GM12878 (cell line): ENCODE measurements around the gene CA11. TPM values are rescaled to one million over a fixed set of nuclear protein-coding genes. Genes with fewer than 3 reads are reported as not detected.

Source experiments
- ATAC-seq: fragments of 200-7000 bp; cut with Tn5 transposase; 3 replicates; pipeline ENCODE4 v1.9.1; 2020; ENCODE audit warnings: mild to moderate bottlenecking, moderate library complexity
- BruUV-seq: library from RNA; stranded (reverse); fragments of 400-500 nt; replicated peaks from 2 replicates; lab custom pipeline; 2021; lab: Mats Ljungman, UMichigan
- CTCF ChIA-PET: fragments of 300-600 bp; sonication (Branson Sonifier 250); formaldehyde crosslinking; extraction: SDS; loops from one replicate; lab custom pipeline; 2021; ENCODE audit warnings: inconsistent platforms; lab: Yijun Ruan, JAX
- POLR2A ChIA-PET: fragments of 350-600 bp; formaldehyde crosslinking; extraction: SDS; loops from one replicate; lab custom pipeline; 2021; ENCODE audit warnings: inconsistent platforms; lab: Charles Lee
- RAD21 ChIA-PET: fragments of 300-600 bp; sonication (Branson Sonifier 250); formaldehyde crosslinking; loops from one replicate; lab custom pipeline; 2023; ENCODE audit warnings: antibody characterized with exemption; ENCODE audit not compliant: unreplicated experiment; lab: Charles Lee
- SMC1A ChIA-PET: fragments of 300-600 bp; sonication (Branson Sonifier 250); formaldehyde crosslinking; loops from one replicate; lab custom pipeline; 2023; ENCODE audit not compliant: unreplicated experiment, uncharacterized antibody; lab: Charles Lee
- DNase-seq: peaks from one replicate; pipeline ENCODE4 v3.0.0-alpha.2; 2011; ENCODE audit warnings: low read depth, low spot score
- FAIRE-seq: peaks from 3 replicates; lab custom pipeline; 2011; peaks lifted over from hg19 to GRCh38; lab: Jason Lieb, UNC
- H2AFZ ChIP-seq: 2 replicates; pipeline ENCODE4 v1.6.0; 2011; ENCODE audit warnings: low read depth, low read length, control low read depth; ENCODE audit not compliant: control insufficient read depth
- H3K27ac ChIP-seq: 2 replicates; pipeline ENCODE4 v1.5.1; 2011; ENCODE audit warnings: control low read depth; ENCODE audit not compliant: control insufficient read depth, insufficient read depth
- H3K27me3 ChIP-seq, 2 experiments: replicated peaks in 1 of 2; 2 replicates each; pipeline versions ENCODE4 v1.6.0 to v1.6.1; 2011; ENCODE audit warnings: low read length in 1 of 2; ENCODE audit not compliant: control insufficient read depth in 2 of 2, insufficient read depth in 2 of 2
- H3K36me3 ChIP-seq, 2 experiments: 2 replicates each; pipeline ENCODE4 v1.5.1; 2011; ENCODE audit warnings: low read length in 1 of 2; ENCODE audit not compliant: control insufficient read depth in 2 of 2, insufficient read depth in 2 of 2
- H3K4me1 ChIP-seq: 2 replicates; pipeline ENCODE4 v1.6.1; 2011; ENCODE audit warnings: mild to moderate bottlenecking, low read length, moderate library complexity, mixed read lengths; ENCODE audit not compliant: control insufficient read depth, insufficient read depth
- H3K4me2 ChIP-seq: 2 replicates; pipeline ENCODE4 v1.6.0; 2011; ENCODE audit warnings: control low read depth; ENCODE audit not compliant: control insufficient read depth, insufficient read depth
- H3K4me3 ChIP-seq: fragments of 200-600 bp; sonication (generic); 2 replicates; pipeline ENCODE4 v1.5.1; 2016
- H3K79me2 ChIP-seq: 2 replicates; pipeline ENCODE4 v1.6.0; 2011; ENCODE audit warnings: low read length; ENCODE audit not compliant: control insufficient read depth, insufficient read depth
- H3K9ac ChIP-seq: 2 replicates; pipeline ENCODE4 v1.8.0; 2011; ENCODE audit warnings: low read length, control low read depth, mixed read lengths; ENCODE audit not compliant: control insufficient read depth, insufficient read depth
- H3K9me3 ChIP-seq: replicated peaks from 3 replicates; pipeline ENCODE4 v1.5.1; 2011; ENCODE audit warnings: mild to moderate bottlenecking, low read length; ENCODE audit not compliant: control insufficient read depth, insufficient read depth
- H4K20me1 ChIP-seq: 2 replicates; pipeline ENCODE4 v1.6.0; 2011; ENCODE audit not compliant: control insufficient read depth, insufficient read depth
- BHLHE40 ChIP-seq, 2 experiments: fragments of 450-650 bp in 1 of 2; IDR thresholded peaks; 2 replicates each; pipeline ENCODE4 v1.6.1; 2011 to 2017; ENCODE audit warnings: low read depth in 2 of 2, borderline replicate concordance in 1 of 2, improper control_type of control experiment in 1 of 2, low read length in 1 of 2, mild to moderate bottlenecking in 1 of 2
- BRCA1 ChIP-seq: IDR thresholded peaks from 2 replicates; pipeline ENCODE4 v1.6.1; 2011; ENCODE audit warnings: low read depth, low read length, improper control_type of control experiment
- CREB1 ChIP-seq: IDR thresholded peaks from 2 replicates; pipeline ENCODE4 v1.6.1; 2012; ENCODE audit warnings: low read depth, mild to moderate bottlenecking, inconsistent platforms
- DPF2 ChIP-seq: fragments of 450-650 bp; IDR thresholded peaks from 2 replicates; pipeline ENCODE4 v1.6.1; 2017; ENCODE audit warnings: mild to moderate bottlenecking
- EP300 ChIP-seq, 2 experiments: fragments of 150-350 bp in 1 of 2; IDR thresholded peaks; 2 replicates each; pipeline ENCODE4 v1.6.1; 2011 to 2012; ENCODE audit warnings: low read depth in 2 of 2, low read length in 2 of 2, borderline replicate concordance in 1 of 2, improper control_type of control experiment in 1 of 2, inconsistent platforms in 1 of 2; ENCODE audit not compliant: control insufficient read depth in 1 of 2
- EZH2 ChIP-seq: IDR thresholded peaks from 2 replicates; pipeline ENCODE4 v1.6.1; 2012; ENCODE audit warnings: low read depth, mild to moderate bottlenecking, control low read depth, inconsistent platforms, low read length, borderline replicate concordance; ENCODE audit not compliant: control insufficient read depth
- FOS ChIP-seq: IDR thresholded peaks from 3 replicates; pipeline ENCODE4 v1.6.1; 2011; ENCODE audit warnings: borderline replicate concordance; ENCODE audit not compliant: insufficient read length; ENCODE audit errors: extremely low read depth
- GATAD2B ChIP-seq: fragments of 450-650 bp; conservative IDR thresholded peaks from 2 replicates; pipeline ENCODE4 v1.6.1; 2017; ENCODE audit warnings: low read depth, mild to moderate bottlenecking, moderate library complexity
- IKZF2 ChIP-seq, 2 experiments: fragments of 450-650 bp; IDR thresholded peaks; 2 replicates each; pipeline ENCODE4 v1.6.1; 2017; ENCODE audit warnings: mild to moderate bottlenecking in 2 of 2, moderate library complexity in 2 of 2
- MTA3 ChIP-seq: IDR thresholded peaks from 2 replicates; pipeline ENCODE4 v1.6.1; 2012; ENCODE audit warnings: low read length, inconsistent platforms, borderline replicate concordance
- NR2F1 ChIP-seq: fragments of 450-650 bp; conservative IDR thresholded peaks from 2 replicates; pipeline ENCODE4 v1.6.1; 2017; ENCODE audit warnings: mild to moderate bottlenecking
- PAX5 ChIP-seq: IDR thresholded peaks from 2 replicates; pipeline ENCODE4 v1.6.1; 2011; ENCODE audit warnings: low read depth, low read length, borderline replicate concordance
- PAX8 ChIP-seq: fragments of 450-650 bp; IDR thresholded peaks from 2 replicates; pipeline ENCODE4 v1.6.1; 2017; ENCODE audit warnings: mild to moderate bottlenecking, moderate library complexity
- RAD51 ChIP-seq: fragments of 450-650 bp; IDR thresholded peaks from 2 replicates; pipeline ENCODE4 v1.6.1; 2016; ENCODE audit warnings: moderate library complexity, mild to moderate bottlenecking, inconsistent platforms
- SRF ChIP-seq, 2 experiments: IDR thresholded peaks; 2 replicates each; pipeline ENCODE4 v1.6.1; 2011; ENCODE audit warnings: low read depth in 2 of 2, low read length in 2 of 2, mild to moderate bottlenecking in 1 of 2, moderate library complexity in 1 of 2
- STAT3 ChIP-seq: IDR thresholded peaks from 2 replicates; pipeline ENCODE4 v1.6.1; 2011; ENCODE audit warnings: low read depth, low read length, improper control_type of control experiment
- TARDBP ChIP-seq: IDR thresholded peaks from 2 replicates; pipeline ENCODE4 v1.6.1; 2016; ENCODE audit warnings: borderline replicate concordance
- ZBTB11 ChIP-seq: fragments of 450-650 bp; formaldehyde crosslinking; IDR thresholded peaks from 2 replicates; pipeline ENCODE4 v1.5.0; 2022; ENCODE audit warnings: mild to moderate bottlenecking, missing genetic modification characterization
- ZNF274 ChIP-seq: IDR thresholded peaks from one replicate; pipeline ENCODE4 v1.8.0; 2011; ENCODE audit not compliant: insufficient read length, insufficient read depth
- WGBS: methylation state at CpG from one replicate; pipeline ENCODE4 v1.1.6; 2016; ENCODE audit warnings: low lambda C conversion rate; ENCODE audit not compliant: insufficient replicate concordance, insufficient coverage; ENCODE audit errors: missing lambda C conversion rate; 5-methylcytosine and 5-hydroxymethylcytosine counted together
- in situ Hi-C: fragments of 300-500 bp; cut with MboI; formaldehyde crosslinking; loops from 9 replicates; pipeline ENCODE4 v1.14.3; 2018; ENCODE audit warnings: mixed read lengths
- intact Hi-C: fragments of 100-400 bp; cut with micrococcal nuclease; formaldehyde crosslinking; loops from one replicate; pipeline ENCODE4 v1.14.2; 2022; ENCODE audit not compliant: unreplicated experiment
- polyA plus RNA-seq, 11 experiments: library from polyadenylated mRNA; depleted of rRNA in 4 of 11; unstranded in 6 of 11; stranded (reverse) in 5 of 11; fragments of >200 nt; fragmentation: Nextera tagmentation in 4 of 11; fragmentation: Illumina TruSeq in 1 of 11; extraction: Ambion mirVana in 4 of 11; extraction: Trizol in 1 of 11; gene quantifications; 1 replicate in 1 of 11; 2 replicates in 10 of 11; pipeline versions ENCODE4 v1.2.1 to v1.2.3, GENCODE V29; 2011 to 2016; ENCODE audit warnings: inconsistent platforms in 2 of 11, missing spikeins in 2 of 11, low read depth in 1 of 11
- total RNA-seq, 4 experiments: library from RNA; depleted of rRNA in 3 of 4; stranded (reverse); fragments of >200 nt in 3 of 4; fragmentation: Illumina TruSeq in 1 of 4; extraction: Trizol in 1 of 4; gene quantifications; 2 replicates each; pipeline versions ENCODE4 v1.2.1 to v1.2.3, GENCODE V29; 2013 to 2021
- TF ChIP-seq, protein P1 (sequence below): fragments of 450-650 bp; IDR thresholded peaks from 2 replicates; pipeline ENCODE4 v1.6.1; 2016; ENCODE audit warnings: mild to moderate bottlenecking

CA11 gene
- total and polyA plus RNA-seq, 10 of the 15 experiments (the other 5 are each of a cell fraction or from before 2014, with no cell fraction given), result 1.7 to 7.5 (median 2.4) TPM

- Histone ChIP-seq H3K27ac (no peak overlapping the region), H3K9ac (no peak overlapping the region), H3K4me1 (peaks cover 3% of the 10 kb centered on the region; the same call in 1 of the 2 replicates), H3K36me3 (no peaks in the 10 kb centered on the region), H3K79me2 (no peaks in the 10 kb centered on the region), H3K4me3 (no peak overlapping the region), H4K20me1 (no peaks in the 10 kb centered on the region), H2AFZ (no peak overlapping the region), H3K9me3 (no peaks in the 10 kb centered on the region), H3K4me2 (no peak overlapping the region), H3K27me3 (peaks cover 0 to 2% of the 10 kb centered on the region in 2 experiments; a peak in 2 of 4 replicates)
- ATAC-seq (peak; percentile 67), FAIRE-seq (no peak), DNase-seq (no peak)
- WGBS, result 14% methylated on average over 7 of the region's 7 CpGs
- in situ Hi-C loops, result no loop called here
- no TSS peak for BruUV-seq
- SMC1A ChIA-PET, result no interaction called here
- intact Hi-C loops, result no loop called here
- POLR2A ChIA-PET, result interaction anchor here (0.6 to 0.7 kb wide), 2 partner anchors 101 to 968 kb away, joined by 3 to 5 read pairs; no protein-coding TSS in a partner anchor
- RAD21 ChIA-PET, result no interaction called here
- CTCF ChIA-PET, result interaction anchor here (0.7 kb wide), 1 partner anchor 448 kb away, joined by 3 read pairs; no protein-coding TSS in a partner anchor
- TF ChIP-seq PAX5 (0 out of 2 replicates have a peak, but pooled peaks have one; percentile 35), GATAD2B (peak; percentile 47), STAT3 (no peak), RAD51 (peak; percentile 56), IKZF2 (IDR thresholded peaks at IDR 0.05) (peak; percentile 71 to 76; a peak in 2 of 4 replicates), EZH2 (no peak), PAX8 (no peak), ZNF274 (no peak), DPF2 (0 out of 2 replicates have a peak, but pooled peaks have one; percentile 67), EP300 (IDR thresholded peaks at IDR 0.05; ENCODE audit: borderline replicate concordance in 1 of 2, control insufficient read depth in 1 of 2, low read depth in 2 of 2, low read length in 2 of 2) (peak; percentile 37 to 42; a peak in 1 of 4 replicates), TARDBP (no peak), ZBTB11 (no peak), BHLHE40 (IDR thresholded peaks at IDR 0.05; ENCODE audit: borderline replicate concordance in 1 of 2, low read depth in 2 of 2, low read length in 1 of 2) (peak; percentile 41 to 79; a peak in 3 of 4 replicates), CREB1 (no peak), NR2F1 (0 out of 2 replicates have a peak, but pooled peaks have one; percentile 56), SRF (IDR thresholded peaks at IDR 0.05; ENCODE audit: low read depth in 2 of 2, low read length in 2 of 2) (no peak), MTA3 (no peak), FOS (no peak), BRCA1 (no peak)
- TF ChIP-seq, protein P1, sequence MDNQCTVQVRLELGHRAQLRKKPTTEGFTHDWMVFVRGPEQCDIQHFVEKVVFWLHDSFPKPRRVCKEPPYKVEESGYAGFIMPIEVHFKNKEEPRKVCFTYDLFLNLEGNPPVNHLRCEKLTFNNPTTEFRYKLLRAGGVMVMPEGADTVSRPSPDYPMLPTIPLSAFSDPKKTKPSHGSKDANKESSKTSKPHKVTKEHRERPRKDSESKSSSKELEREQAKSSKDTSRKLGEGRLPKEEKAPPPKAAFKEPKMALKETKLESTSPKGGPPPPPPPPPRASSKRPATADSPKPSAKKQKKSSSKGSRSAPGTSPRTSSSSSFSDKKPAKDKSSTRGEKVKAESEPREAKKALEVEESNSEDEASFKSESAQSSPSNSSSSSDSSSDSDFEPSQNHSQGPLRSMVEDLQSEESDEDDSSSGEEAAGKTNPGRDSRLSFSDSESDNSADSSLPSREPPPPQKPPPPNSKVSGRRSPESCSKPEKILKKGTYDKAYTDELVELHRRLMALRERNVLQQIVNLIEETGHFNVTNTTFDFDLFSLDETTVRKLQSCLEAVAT, result peak; percentile 72
These were observed 35.1 kb upstream of the CA11 start for GRCh38 chr19:48681127-48681470.
